ENCODE data around the gene ATP6V1C2.
"Not testable (repeated sequence)": the region's sequence is repeated elsewhere in the genome, so short reads cannot be mapped to it uniquely, and the experiment has no call there.

Gene ATP6V1C2

DNA sequence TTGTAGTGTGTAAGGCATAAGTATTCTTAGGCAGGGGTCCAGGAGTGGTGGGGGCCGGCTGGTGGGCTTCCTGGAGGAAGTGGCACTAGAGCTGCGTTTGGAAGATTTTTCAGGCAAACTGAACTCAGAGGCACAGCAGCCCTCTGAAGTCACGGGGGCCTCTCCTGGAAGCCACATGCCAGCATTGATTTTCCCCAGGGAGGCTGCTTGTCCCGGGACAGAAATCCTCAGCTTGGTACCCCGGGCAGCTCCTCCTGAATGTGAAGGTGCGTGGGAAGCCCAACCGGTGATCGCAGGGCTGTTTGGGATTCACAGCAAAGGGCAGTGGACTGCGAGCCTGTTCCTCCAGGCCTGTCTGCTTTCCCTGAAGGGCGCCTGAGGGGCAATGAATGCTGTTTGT, 92.7 kb downstream of the ATP6V1C2 start:
- TF ChIP-seq, protein P1, sequence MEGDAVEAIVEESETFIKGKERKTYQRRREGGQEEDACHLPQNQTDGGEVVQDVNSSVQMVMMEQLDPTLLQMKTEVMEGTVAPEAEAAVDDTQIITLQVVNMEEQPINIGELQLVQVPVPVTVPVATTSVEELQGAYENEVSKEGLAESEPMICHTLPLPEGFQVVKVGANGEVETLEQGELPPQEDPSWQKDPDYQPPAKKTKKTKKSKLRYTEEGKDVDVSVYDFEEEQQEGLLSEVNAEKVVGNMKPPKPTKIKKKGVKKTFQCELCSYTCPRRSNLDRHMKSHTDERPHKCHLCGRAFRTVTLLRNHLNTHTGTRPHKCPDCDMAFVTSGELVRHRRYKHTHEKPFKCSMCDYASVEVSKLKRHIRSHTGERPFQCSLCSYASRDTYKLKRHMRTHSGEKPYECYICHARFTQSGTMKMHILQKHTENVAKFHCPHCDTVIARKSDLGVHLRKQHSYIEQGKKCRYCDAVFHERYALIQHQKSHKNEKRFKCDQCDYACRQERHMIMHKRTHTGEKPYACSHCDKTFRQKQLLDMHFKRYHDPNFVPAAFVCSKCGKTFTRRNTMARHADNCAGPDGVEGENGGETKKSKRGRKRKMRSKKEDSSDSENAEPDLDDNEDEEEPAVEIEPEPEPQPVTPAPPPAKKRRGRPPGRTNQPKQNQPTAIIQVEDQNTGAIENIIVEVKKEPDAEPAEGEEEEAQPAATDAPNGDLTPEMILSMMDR (IDR thresholded peaks at IDR 0.05), result no peak
- TF ChIP-seq ZFX (IDR thresholded peaks at IDR 0.05; ENCODE audit: borderline replicate concordance), result no peak
- no peak overlapping the region for H3K27ac ChIP-seq

DNA sequence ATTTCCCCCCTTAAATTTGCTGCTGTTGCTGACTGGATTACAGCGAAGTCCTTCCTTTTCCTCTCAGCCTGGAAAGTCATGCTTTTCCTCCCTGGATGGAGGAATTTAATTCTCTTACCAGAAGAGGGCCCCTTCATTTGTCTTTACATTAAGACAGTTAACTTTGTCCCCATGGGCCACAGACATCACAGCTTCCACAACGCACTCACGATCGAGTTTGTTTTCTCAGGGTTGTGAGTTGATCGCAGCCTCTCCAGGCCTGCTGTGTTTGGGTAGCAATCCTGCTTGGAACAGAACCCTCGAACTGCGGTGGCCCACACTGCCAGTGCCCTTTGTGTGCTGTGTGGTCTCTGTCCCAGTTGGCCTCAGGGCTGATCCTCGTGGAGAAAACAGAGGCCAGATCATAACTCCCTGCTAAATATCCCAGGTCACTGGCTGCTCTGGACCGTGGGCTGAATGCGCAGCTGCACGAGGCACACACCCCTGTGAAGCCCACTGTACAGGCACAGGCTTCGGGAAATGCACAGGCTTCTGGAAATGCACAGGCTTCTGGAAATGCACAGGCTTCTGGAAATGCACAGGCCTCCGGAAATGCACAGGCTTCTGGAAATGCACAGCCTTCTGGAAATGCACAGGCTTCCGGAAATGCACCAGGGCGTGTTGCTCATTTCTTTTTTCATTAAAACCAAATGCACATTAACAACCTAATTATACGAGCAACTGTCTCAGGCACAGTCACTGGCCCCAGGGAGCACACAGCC, 93.3 kb downstream of the ATP6V1C2 start:
- H3K27ac ChIP-seq, result no peak overlapping the region
- TF ChIP-seq ZFX (IDR thresholded peaks at IDR 0.05; ENCODE audit: borderline replicate concordance), result no peak
- TF ChIP-seq, protein P1 (IDR thresholded peaks at IDR 0.05), result no peak

DNA sequence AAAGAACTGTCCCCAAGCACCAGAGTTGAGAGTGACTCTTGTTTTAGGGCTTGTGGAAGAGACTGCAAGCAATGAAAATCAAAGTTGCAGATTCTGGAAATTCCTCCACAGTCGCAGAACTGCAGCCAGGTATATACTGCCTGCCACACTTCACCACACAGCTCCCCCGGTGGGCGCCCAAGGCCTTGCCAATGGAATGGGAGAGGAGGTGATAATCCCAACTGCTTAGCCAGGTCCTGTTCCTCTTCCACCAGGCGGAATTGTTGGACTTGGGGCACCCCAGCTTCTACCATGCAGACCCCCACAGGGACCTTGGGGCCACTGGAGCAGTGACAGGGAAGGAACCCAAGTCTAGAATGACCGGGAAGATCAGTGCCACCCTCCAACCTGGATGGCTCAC, 96.0 kb downstream of the ATP6V1C2 start:
- no peak for TF ChIP-seq ZFX (IDR thresholded peaks at IDR 0.05; ENCODE audit: borderline replicate concordance)
- TF ChIP-seq, protein P1 (IDR thresholded peaks at IDR 0.05), result no peak; the same call in 1 of the 2 replicates

DNA sequence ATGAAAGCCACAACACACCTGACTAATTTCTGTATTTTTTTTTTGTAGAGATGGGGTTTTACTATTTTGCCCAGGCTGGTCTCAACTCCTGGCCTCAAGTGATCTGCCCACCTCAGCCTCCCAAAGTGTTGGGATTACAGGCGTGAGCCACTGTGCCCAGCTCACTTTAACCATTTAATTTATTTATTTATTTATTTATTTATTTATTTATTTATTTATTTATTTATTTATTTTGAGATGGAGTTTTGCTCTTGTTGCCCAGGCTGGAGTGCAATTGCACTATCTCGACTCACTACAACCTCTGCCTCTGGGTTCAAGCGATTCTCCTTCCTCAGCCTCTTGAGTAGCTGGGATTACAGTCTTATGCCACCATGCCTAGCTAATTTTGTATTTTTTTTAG, 96.9 kb downstream of the ATP6V1C2 start:
- not testable (repeated sequence) for H3K27ac ChIP-seq

More for the DNA sequence above, 96.0 kb downstream of the ATP6V1C2 start:
- no peak overlapping the region for H3K27ac ChIP-seq

DNA sequence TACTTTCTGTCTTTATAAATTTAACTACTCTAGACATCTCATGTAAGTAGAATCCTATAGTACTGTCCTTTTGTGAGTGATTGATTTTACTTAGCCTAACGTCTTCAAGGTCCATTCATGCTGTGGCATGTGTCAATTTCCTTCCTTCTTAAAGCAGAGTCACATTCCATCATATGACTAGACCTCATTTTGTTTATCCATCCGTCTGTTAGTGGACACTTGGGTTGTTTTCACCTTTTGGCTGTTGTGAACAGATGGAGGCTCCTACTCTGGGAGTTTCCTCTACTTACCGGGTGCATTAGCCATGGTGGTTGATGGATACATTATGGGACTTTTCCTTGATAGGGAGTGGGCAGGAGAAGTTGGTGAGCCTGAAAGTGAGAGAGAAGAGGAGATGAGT, 97.6 kb downstream of the ATP6V1C2 start:
- TF ChIP-seq, protein P1 (IDR thresholded peaks at IDR 0.05), result no peak
- no peak for TF ChIP-seq ZFX (IDR thresholded peaks at IDR 0.05; ENCODE audit: borderline replicate concordance)
- H3K27ac ChIP-seq, result no peak overlapping the region

DNA sequence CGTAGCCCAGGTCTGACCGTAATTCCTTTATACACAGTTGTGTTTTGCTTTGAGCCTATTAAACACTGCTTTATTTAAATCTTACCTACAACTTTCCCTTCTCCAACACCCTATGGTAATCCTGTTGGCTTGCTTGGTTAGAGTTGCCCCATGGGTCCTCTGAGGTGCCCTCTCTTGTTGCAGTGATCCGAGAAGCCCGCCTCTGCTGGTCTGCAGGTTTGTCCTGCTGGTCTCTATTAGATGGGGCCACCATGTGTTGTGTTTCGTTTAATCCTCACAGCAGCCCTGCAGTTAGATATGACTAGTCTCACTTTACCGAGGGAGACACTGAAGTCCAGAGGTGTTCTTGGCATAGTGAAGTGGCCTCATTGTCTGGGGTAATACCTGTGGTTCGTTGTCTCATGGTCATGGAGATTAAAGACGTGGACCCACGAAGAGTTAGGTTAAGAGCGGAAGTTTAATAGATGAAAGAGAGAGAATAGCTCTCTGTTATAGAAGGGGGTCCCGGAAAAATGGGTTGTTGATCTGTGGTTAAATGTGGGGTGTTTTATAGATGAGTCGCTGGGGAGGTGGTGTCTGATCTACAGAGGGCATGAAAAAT, 98.4 kb downstream of the ATP6V1C2 start:
- no peak for TF ChIP-seq ZFX (IDR thresholded peaks at IDR 0.05; ENCODE audit: borderline replicate concordance)
- TF ChIP-seq, protein P1 (IDR thresholded peaks at IDR 0.05), result no peak
- no peak overlapping the region for H3K27ac ChIP-seq

DNA sequence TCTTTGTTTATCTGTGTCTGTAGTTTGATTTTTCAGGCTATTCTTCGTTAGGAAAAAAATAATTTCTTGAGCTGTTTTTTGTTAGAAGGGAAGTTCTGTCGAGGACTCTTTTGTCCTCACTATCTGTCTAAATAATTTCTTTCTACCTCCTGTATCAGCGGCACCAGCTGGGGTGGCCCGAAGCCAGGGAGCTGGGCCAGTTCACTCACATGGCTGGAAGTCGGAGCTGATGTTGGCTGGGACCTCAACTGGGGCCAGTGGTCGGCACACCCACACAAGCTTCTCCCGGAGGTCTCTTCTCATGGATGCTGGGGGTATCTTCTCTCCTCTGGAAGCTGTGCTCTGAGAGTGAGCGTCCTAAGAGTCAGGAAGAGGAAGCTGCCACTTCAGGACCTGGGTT, 99.1 kb downstream of the ATP6V1C2 start:
- TF ChIP-seq, protein P1 (IDR thresholded peaks at IDR 0.05), result no peak
- TF ChIP-seq ZFX (IDR thresholded peaks at IDR 0.05; ENCODE audit: borderline replicate concordance), result no peak
- H3K27ac ChIP-seq, result no peak overlapping the region
